Colon (tissue), 2 donors: ENCODE measurements around the gene AGBL3.
"Not testable (repeated sequence)": the region's sequence is repeated elsewhere in the genome, so short reads cannot be mapped to it uniquely, and the experiment has no call there.

Source experiments
- FAIRE-seq: peaks from 2 replicates; lab custom pipeline; 2012; peaks lifted over from hg19 to GRCh38; lab: Jason Lieb, UNC
- donor health status: control.
- donor health status: control.

The AGBL3 gene

GRCh38 chr7:135168489-135169140 is 182.3 kb downstream of the AGBL3 start:
- no peak for FAIRE-seq

DNA sequence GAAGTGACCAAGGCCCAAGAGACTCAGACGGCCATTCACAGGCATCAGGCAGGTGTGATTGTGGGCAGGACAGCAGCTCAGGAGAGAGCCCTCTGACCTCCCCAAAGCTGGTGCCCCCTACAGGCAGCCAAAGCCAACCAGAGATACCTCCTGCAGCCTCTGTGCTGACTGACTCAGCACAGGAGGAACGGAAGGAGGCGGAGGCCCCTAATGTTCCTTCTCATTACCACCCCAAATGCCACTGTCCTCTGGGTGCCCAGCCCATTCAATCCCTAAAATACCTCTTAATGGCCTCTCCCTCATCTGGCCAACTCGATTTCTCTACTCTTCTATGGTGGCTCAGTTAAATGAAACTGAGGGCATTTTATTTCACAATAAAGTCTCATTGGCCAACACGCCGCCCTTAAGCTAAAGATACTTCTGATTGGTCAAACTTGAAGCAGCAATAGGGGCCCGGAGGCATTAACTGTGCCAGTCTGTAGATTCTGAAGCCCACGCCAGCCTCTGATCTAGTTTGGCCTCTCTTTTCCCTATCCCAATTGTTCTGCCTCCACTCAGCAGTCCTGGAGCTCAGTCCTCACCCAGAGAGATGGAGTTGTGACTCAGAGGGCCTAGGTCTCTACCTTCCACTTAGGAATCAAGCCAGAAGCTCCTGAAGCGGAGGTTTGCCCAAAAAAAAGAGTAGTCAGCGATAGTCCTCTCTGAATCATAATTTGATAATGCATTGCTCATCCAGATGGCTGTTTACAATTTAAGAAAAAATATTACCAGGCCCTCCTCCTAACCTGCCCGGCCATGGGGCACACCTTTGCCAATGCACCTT is 183.0 kb downstream of the AGBL3 start:
- no peak for FAIRE-seq

DNA sequence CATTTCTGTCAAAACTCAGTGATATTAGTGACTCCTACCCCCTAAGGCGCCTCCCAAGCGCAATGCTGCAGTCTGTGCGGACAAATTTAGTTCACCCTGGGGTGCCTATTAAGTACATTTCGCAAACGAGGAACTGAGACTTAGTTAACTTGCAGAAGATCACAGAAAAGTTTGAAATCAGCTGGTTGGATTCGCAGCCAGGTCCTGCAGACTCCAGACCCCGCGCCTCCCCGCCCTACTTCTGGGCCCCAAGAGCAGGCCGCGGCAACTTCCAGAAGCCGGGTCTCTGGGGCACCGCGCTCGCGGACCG is 183.6 kb downstream of the AGBL3 start:
- FAIRE-seq = no peak

DNA sequence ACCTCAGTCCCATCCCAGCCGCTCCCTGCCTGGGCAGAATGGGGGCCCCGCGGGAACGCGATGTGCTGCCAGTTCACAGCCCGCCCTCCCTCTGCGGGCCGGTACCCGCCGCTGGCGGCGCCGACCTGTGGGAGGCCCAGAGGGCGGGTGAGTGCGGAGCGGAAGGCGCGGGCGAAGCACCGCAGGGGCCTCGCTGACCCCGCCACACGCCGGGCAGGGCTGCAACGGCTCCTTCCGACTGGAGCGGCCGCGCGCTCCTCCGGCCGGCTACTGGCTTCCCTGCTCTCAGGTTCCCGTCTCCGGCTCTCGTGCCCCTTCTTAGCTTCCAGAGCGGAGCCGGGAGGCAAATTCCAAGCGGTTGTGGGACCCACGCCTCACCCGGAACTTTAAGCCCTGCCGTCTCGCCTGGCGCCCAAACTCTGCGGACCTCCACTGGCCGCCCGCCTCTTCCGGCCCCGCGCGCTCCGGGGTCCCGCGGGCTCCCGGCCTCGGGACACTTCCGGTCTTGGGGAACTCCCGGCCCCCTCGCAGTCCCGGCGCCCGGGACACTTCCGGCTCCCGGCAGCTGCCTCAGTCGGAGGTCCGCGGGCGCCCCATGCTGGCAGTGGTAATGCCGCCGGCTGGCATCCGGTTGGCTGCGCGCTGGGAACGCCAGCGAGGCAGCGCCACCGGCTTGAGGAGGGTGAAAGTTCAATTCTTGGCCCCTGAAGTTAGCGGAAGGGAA is 184.1 kb downstream of the AGBL3 start, which contains the start of gene CYREN:
Gene CYREN, minus strand, starts transcription at position 434 of the 724 bp plus-strand sequence. CDS start 1,785 bp downstream, outside the sequence.
- FAIRE-seq = no peak

DNA sequence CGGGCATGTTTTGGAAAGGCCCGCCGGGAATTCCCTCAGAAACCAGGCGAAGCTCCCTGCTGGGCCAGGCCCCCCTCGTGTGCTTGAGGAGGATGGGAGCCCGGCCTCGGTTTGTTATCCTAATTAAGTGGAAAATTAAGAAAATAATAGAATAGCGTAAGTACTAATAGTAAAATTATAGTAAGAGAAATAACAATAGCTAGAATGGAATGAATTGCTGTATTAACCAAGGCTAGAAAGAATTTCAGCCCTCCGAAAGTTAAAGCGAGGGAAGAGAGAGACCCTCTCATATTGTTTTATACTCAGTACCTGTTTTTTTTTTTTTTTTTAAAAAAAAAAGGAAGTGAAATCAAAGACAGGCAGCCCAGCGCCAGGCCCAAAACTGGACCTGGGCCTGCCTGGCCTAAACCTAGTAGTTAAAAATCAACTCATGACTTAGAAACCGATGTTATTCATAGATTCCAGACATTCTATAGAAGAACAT is 184.7 kb downstream of the AGBL3 start:
- not testable (repeated sequence) for FAIRE-seq

GRCh38 chr7:135171581-135172291 is 185.4 kb downstream of the AGBL3 start:
- FAIRE-seq = not testable (repeated sequence)

DNA sequence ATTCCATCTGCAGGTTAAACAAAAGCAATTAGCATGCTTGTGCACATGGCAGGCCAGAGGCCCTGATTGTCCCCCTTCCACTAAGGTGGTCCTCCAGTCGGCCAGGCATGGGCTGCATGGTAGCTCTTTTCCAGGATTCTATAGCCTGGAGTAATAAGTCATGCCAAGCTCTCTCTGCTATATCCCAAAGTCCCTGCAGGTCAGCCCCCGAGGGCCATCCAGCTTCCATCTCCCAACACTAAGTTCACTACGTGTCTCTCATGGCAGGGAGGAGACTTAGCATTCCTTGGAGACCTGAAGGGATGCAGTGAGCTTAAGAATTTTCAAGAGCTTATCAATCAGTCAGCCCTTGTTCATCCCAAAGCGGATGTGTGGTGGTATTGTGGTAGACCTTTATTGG is 187.6 kb downstream of the AGBL3 start:
- not testable (repeated sequence) for FAIRE-seq

GRCh38 chr7:135174941-135175340 is 188.6 kb downstream of the AGBL3 start:
- no peak for FAIRE-seq

GRCh38 chr7:135175931-135176330 is 189.6 kb downstream of the AGBL3 start:
- no peak for FAIRE-seq

DNA sequence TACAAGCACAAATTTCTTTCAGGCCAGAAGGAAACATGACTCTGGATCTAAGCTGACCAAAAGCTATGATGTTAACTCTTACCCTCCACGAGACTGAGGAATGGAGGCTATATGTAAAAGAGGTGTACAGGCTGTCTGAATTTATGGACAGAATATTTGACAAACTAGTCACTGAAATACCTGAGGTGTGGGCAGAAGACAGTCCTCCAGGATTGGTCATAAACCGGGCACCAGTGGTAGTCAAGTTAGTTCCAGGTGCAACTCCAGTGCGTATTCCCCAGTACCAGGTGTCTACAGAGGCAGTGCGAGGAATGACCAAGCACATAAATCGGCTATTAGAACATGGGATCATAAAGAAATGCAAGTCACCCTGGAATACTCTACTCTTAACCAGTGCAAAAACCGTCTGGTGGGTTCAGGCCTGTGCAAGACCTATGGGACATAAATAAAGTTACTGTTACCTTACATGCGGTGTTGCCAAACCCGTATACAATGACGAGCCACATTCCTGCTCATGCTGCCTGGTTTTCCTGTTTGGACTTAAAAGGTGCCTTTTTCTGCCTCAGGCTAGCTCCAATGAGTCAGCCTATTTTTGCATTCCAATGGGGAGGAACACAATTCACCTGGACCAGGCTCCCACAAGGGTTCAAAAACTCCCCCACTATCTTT is 190.9 kb downstream of the AGBL3 start:
- no peak for FAIRE-seq

- FAIRE-seq = no peak
Observed at GRCh38 chr7:135178364-135178763, 192.1 kb downstream of the AGBL3 start.

GRCh38 chr7:135179321-135179925 is 193.1 kb downstream of the AGBL3 start:
- no peak for FAIRE-seq

GRCh38 chr7:135180122-135180521 is 193.8 kb downstream of the AGBL3 start:
- FAIRE-seq = no peak

- FAIRE-seq = no peak
Observed at GRCh38 chr7:135181261-135181928, 195.1 kb downstream of the AGBL3 start.

- no peak for FAIRE-seq
Observed at GRCh38 chr7:135181929-135182678, 195.8 kb downstream of the AGBL3 start.

DNA sequence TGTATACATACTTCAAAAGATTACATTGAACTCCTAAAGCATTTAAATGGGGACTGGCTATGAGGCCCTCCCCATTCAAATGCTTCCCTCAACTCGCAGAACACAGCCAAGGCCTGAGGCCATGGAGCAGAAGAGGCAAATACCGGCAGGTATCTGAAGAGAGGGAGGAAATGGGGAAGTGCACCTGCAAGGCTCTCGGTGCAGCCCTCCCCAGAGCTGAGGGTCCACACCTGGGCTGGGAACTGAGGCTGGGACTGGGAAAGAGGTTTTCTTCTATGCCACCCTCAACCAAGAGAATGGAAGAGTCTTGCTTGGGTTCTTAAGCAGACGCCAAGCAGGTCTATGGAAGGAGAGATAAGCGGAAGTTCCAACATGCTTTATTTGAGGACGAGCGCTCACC is 197.2 kb downstream of the AGBL3 start:
- FAIRE-seq = no peak

GRCh38 chr7:135184254-135184841 is 198.0 kb downstream of the AGBL3 start:
- FAIRE-seq = no peak
